HepG2 (cell line): ENCODE results near the gene S1PR5. TPM values are rescaled to one million over a fixed set of nuclear protein-coding genes. Genes with fewer than 3 reads are reported as not detected.

ENCODE experiments used
- ADNP ChIP-seq: sonication (generic); formaldehyde crosslinking; IDR thresholded peaks from 2 replicates; pipeline ENCODE4 v1.4.0; 2020; ENCODE audit warnings: missing genetic modification reagents
- AGO2 ChIP-seq: fragments of 200-400 bp; formaldehyde crosslinking; optimal IDR thresholded peaks from 2 replicates; pipeline ENCODE3; 2017; ENCODE audit warnings: mild to moderate bottlenecking, low read depth, low read length, moderate library complexity
- ESRRA ChIP-seq: sonication (generic); formaldehyde crosslinking; IDR thresholded peaks from 2 replicates; pipeline ENCODE4 v1.5.1; 2020; ENCODE audit warnings: mild to moderate bottlenecking, low read depth, missing genetic modification reagents
- HOXA5 ChIP-seq: sonication (generic); formaldehyde crosslinking; IDR thresholded peaks from 2 replicates; pipeline ENCODE4 v1.4.0; 2020; ENCODE audit warnings: missing genetic modification reagents
- KLF12 ChIP-seq: sonication (generic); formaldehyde crosslinking; IDR thresholded peaks from 2 replicates; pipeline ENCODE4 v1.4.0; 2020; ENCODE audit warnings: missing genetic modification reagents, borderline replicate concordance
- KLF13 ChIP-seq: sonication (generic); formaldehyde crosslinking; IDR thresholded peaks from 2 replicates; pipeline ENCODE4 v1.4.0; 2020; ENCODE audit warnings: mild to moderate bottlenecking, missing genetic modification reagents
- MAFK ChIP-seq, 2 experiments: IDR thresholded peaks in 1 of 2; conservative IDR thresholded peaks in 1 of 2; 2 replicates each; pipeline ENCODE4 v1.6.1; 2011; ENCODE audit warnings: improper control_type of control experiment in 2 of 2, low read length in 2 of 2
- PAX8 ChIP-seq: sonication (generic); formaldehyde crosslinking; IDR thresholded peaks from 2 replicates; pipeline ENCODE4 v1.8.0; 2022; ENCODE audit warnings: mild to moderate bottlenecking, missing genetic modification reagents, borderline replicate concordance
- SCMH1 ChIP-seq: sonication (generic); formaldehyde crosslinking; IDR thresholded peaks from 2 replicates; pipeline ENCODE4 v1.9.0; 2021; ENCODE audit warnings: missing genetic modification reagents, mild to moderate bottlenecking, borderline replicate concordance
- SNAPC5 ChIP-seq: sonication (generic); formaldehyde crosslinking; IDR thresholded peaks from 2 replicates; pipeline ENCODE4 v1.8.1; 2023; ENCODE audit warnings: mild to moderate bottlenecking, missing genetic modification reagents, borderline replicate concordance
- SP5 ChIP-seq: IDR thresholded peaks from 2 replicates; pipeline ENCODE4 v1.6.1; 2016; ENCODE audit warnings: low read depth, borderline replicate concordance
- ZHX2 ChIP-seq, 2 experiments: sonication (generic) in 1 of 2; formaldehyde crosslinking in 1 of 2; IDR thresholded peaks; 2 replicates each; pipeline versions ENCODE4 v1.6.1 to v1.9.0; 2014 to 2022; ENCODE audit warnings: antibody characterized with exemption in 1 of 2, borderline replicate concordance in 1 of 2, inconsistent platforms in 1 of 2, low read depth in 1 of 2, missing genetic modification reagents in 1 of 2
- ZNF121 ChIP-seq: sonication (generic); formaldehyde crosslinking; IDR thresholded peaks from 2 replicates; pipeline ENCODE4 v1.5.0; 2020; ENCODE audit warnings: mild to moderate bottlenecking, missing genetic modification reagents
- ZNF333 ChIP-seq: sonication (generic); formaldehyde crosslinking; IDR thresholded peaks from 2 replicates; pipeline ENCODE4 v1.4.0; 2020; ENCODE audit warnings: mild to moderate bottlenecking, missing genetic modification reagents, borderline replicate concordance
- ZSCAN30 ChIP-seq: sonication (generic); formaldehyde crosslinking; IDR thresholded peaks from 2 replicates; pipeline ENCODE4 v1.5.0; 2020; ENCODE audit warnings: mild to moderate bottlenecking, missing genetic modification reagents
- polyA plus RNA-seq, 8 experiments: library from polyadenylated mRNA; depleted of rRNA in 3 of 8; stranded (reverse) in 7 of 8; unstranded in 1 of 8; fragments of >200 nt; fragmentation: Illumina TruSeq in 4 of 8; extraction: Trizol in 4 of 8; gene quantifications; 2 replicates each; pipeline versions ENCODE4 v1.2.1 to v1.2.3, GENCODE V29; 2011 to 2016; ENCODE audit warnings: low read depth in 4 of 8, missing spikeins in 1 of 8, mixed read lengths in 1 of 8; ENCODE audit not compliant: insufficient read depth in 1 of 8
- total RNA-seq, 5 experiments: library from RNA; depleted of rRNA; stranded (reverse); fragments of >200 nt; fragmentation: Illumina TruSeq; extraction: Trizol; gene quantifications; 2 replicates each; pipeline ENCODE4 v1.2.3, GENCODE V29; 2016; ENCODE audit warnings: low read depth in 1 of 5
- TF ChIP-seq, protein P1 (sequence below): sonication (generic); formaldehyde crosslinking; conservative IDR thresholded peaks from 2 replicates; pipeline ENCODE4 v1.4.0; 2020; ENCODE audit warnings: mild to moderate bottlenecking, missing genetic modification reagents, moderate library complexity
- TF ChIP-seq, protein P2 (sequence below): sonication (generic); formaldehyde crosslinking; IDR thresholded peaks from 2 replicates; pipeline ENCODE4 v1.4.0; 2020; ENCODE audit warnings: missing genetic modification reagents

Gene S1PR5
- total and polyA plus RNA-seq, 2 of the 13 experiments (the other 11 are each of a cell fraction or from before 2014, with no cell fraction given) = 0.04 TPM; not detected in 1

- TF ChIP-seq SNAPC5 (no peak), ADNP (peak; percentile 86), KLF13 (CRISPR knock-in tag) (no peak), ZSCAN30 (CRISPR knock-in tag) (no peak), SP5 (no peak), MAFK (conservative IDR thresholded peaks at IDR 0.05 in 1 of 2, IDR thresholded peaks at IDR 0.05 in 1 of 2; ENCODE audit: low read length in 2 of 2) (no peak), HOXA5 (CRISPR knock-in tag) (0 out of 2 replicates have a peak, but pooled peaks have one; percentile 5), KLF12 (CRISPR knock-in tag) (0 out of 2 replicates have a peak, but pooled peaks have one; percentile 19), PAX8 (CRISPR knock-in tag) (no peak), AGO2 (peak; percentile 40), ZNF121 (CRISPR knock-in tag) (0 out of 2 replicates have a peak, but pooled peaks have one; percentile 16), SCMH1 (no peak), ZHX2 (IDR thresholded peaks at IDR 0.05; ENCODE audit: low read depth) (no peak), ZHX2 (CRISPR knock-in tag; IDR thresholded peaks at IDR 0.05; ENCODE audit: borderline replicate concordance) (no peak), ESRRA (CRISPR knock-in tag) (peak; percentile 91), ZNF333 (CRISPR knock-in tag) (no peak)
- TF ChIP-seq, protein P1, sequence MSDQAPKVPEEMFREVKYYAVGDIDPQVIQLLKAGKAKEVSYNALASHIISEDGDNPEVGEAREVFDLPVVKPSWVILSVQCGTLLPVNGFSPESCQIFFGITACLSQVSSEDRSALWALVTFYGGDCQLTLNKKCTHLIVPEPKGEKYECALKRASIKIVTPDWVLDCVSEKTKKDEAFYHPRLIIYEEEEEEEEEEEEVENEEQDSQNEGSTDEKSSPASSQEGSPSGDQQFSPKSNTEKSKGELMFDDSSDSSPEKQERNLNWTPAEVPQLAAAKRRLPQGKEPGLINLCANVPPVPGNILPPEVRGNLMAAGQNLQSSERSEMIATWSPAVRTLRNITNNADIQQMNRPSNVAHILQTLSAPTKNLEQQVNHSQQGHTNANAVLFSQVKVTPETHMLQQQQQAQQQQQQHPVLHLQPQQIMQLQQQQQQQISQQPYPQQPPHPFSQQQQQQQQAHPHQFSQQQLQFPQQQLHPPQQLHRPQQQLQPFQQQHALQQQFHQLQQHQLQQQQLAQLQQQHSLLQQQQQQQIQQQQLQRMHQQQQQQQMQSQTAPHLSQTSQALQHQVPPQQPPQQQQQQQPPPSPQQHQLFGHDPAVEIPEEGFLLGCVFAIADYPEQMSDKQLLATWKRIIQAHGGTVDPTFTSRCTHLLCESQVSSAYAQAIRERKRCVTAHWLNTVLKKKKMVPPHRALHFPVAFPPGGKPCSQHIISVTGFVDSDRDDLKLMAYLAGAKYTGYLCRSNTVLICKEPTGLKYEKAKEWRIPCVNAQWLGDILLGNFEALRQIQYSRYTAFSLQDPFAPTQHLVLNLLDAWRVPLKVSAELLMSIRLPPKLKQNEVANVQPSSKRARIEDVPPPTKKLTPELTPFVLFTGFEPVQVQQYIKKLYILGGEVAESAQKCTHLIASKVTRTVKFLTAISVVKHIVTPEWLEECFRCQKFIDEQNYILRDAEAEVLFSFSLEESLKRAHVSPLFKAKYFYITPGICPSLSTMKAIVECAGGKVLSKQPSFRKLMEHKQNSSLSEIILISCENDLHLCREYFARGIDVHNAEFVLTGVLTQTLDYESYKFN = 0 out of 2 replicates have a peak, but pooled peaks have one; percentile 5
- TF ChIP-seq, protein P2, sequence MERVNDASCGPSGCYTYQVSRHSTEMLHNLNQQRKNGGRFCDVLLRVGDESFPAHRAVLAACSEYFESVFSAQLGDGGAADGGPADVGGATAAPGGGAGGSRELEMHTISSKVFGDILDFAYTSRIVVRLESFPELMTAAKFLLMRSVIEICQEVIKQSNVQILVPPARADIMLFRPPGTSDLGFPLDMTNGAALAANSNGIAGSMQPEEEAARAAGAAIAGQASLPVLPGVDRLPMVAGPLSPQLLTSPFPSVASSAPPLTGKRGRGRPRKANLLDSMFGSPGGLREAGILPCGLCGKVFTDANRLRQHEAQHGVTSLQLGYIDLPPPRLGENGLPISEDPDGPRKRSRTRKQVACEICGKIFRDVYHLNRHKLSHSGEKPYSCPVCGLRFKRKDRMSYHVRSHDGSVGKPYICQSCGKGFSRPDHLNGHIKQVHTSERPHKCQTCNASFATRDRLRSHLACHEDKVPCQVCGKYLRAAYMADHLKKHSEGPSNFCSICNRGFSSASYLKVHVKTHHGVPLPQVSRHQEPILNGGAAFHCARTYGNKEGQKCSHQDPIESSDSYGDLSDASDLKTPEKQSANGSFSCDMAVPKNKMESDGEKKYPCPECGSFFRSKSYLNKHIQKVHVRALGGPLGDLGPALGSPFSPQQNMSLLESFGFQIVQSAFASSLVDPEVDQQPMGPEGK (CRISPR knock-in tag) = peak; percentile 49
Observed at GRCh38 chr19:10544242-10544752, 27.1 kb upstream of the S1PR5 start (continued).
